Upper lobe of left lung (tissue), 6 donors: ENCODE data around the gene LINS1. TPM values are rescaled to one million over a fixed set of nuclear protein-coding genes. Genes with fewer than 3 reads are reported as not detected.

Source experiments
- ATAC-seq, 2 donors: fragments of 200-7000 bp; cut with Tn5 transposase; one replicate each; pipeline ENCODE4 v1.9.1; 2022; ENCODE audit warnings: mild to moderate bottlenecking in 2 of 2, moderate library complexity in 2 of 2; ENCODE audit not compliant: low FRiP score in 2 of 2
- DNase-seq, 2 donors: peaks; one replicate each; pipeline ENCODE4 v3.0.0-alpha.2; 2019 to 2020
- H3K27ac ChIP-seq, 4 donors: fragments of 200-600 bp; sonication (generic); one replicate each; pipeline ENCODE4 v1.5.1; 2016 to 2019
- H3K27me3 ChIP-seq, 4 donors: fragments of 200-600 bp; sonication (generic); one replicate each; pipeline ENCODE4 v1.5.1; 2017 to 2019
- H3K36me3 ChIP-seq, 4 donors: fragments of 200-600 bp; sonication (generic); one replicate each; pipeline ENCODE4 v1.5.1; 2016 to 2019
- H3K4me1 ChIP-seq, 4 donors: fragments of 200-600 bp; sonication (generic); one replicate each; pipeline ENCODE4 v1.5.1; 2018 to 2019
- H3K4me3 ChIP-seq, 4 donors: fragments of 200-600 bp; sonication (generic); one replicate each; pipeline ENCODE4 v1.5.1; 2017 to 2019; ENCODE audit warnings: mild to moderate bottlenecking in 2 of 4, moderate library complexity in 1 of 4
- H3K9me3 ChIP-seq, 4 donors: fragments of 200-600 bp; sonication (generic); one replicate each; pipeline ENCODE4 v1.5.1; 2018 to 2019
- EP300 ChIP-seq, 4 donors: sonication (generic); formaldehyde crosslinking; IDR thresholded peaks; one replicate each; pipeline ENCODE4 v1.5.1; 2017; ENCODE audit warnings: antibody characterized with exemption in 4 of 4, control low read depth in 2 of 4
- POLR2A ChIP-seq, 4 donors: fragments of 450-650 bp; IDR thresholded peaks; one replicate each; pipeline ENCODE4 v1.5.1; 2016 to 2017; ENCODE audit warnings: antibody characterized with exemption in 4 of 4, mild to moderate bottlenecking in 2 of 4
- POLR2AphosphoS5 ChIP-seq, 2 donors: sonication (generic); formaldehyde crosslinking; IDR thresholded peaks; one replicate each; pipeline ENCODE4 v1.5.1; 2017; ENCODE audit warnings: antibody characterized with exemption in 2 of 2
- WGBS, 2 donors: methylation state at CpG; one replicate each; pipeline ENCODE4 v1.1.5; 2017 to 2018; 5-methylcytosine and 5-hydroxymethylcytosine counted together
- total RNA-seq, 6 donors: library from RNA; depleted of rRNA in 4 of 6; stranded (reverse); fragments of >200 nt in 4 of 6; gene quantifications; one replicate each; pipeline versions ENCODE4 v1.1.0 to v1.2.1, GENCODE V29; 2016 to 2021
- TF ChIP-seq, protein P1 (sequence below), 6 experiments: fragments of 450-650 bp in 4 of 6; fragments of 200-600 bp in 2 of 6; sonication (generic) in 2 of 6; IDR thresholded peaks; one replicate each; pipeline ENCODE4 v1.5.1; 2016 to 2019; ENCODE audit warnings: antibody characterized with exemption in 6 of 6
- donor health status: DM: no; HTN: no; CAD: no; lungs with moderate emphysema.
- donor health status: DM: no; HTN: yes; CAD: no; lungs with severe emphysema.

The LINS1 gene
- total RNA-seq, 6 donors from 2014 or later: 11.8 to 43.0 (median 18.2) TPM

GRCh38 chr15:100597862-100598261, 4.1 kb downstream of the LINS1 start:
- TF ChIP-seq POLR2AphosphoS5 (IDR thresholded peaks at IDR 0.05) (no peak), POLR2A (IDR thresholded peaks at IDR 0.05) (no peak), EP300 (IDR thresholded peaks at IDR 0.05) (no peak)
- TF ChIP-seq, protein P1, sequence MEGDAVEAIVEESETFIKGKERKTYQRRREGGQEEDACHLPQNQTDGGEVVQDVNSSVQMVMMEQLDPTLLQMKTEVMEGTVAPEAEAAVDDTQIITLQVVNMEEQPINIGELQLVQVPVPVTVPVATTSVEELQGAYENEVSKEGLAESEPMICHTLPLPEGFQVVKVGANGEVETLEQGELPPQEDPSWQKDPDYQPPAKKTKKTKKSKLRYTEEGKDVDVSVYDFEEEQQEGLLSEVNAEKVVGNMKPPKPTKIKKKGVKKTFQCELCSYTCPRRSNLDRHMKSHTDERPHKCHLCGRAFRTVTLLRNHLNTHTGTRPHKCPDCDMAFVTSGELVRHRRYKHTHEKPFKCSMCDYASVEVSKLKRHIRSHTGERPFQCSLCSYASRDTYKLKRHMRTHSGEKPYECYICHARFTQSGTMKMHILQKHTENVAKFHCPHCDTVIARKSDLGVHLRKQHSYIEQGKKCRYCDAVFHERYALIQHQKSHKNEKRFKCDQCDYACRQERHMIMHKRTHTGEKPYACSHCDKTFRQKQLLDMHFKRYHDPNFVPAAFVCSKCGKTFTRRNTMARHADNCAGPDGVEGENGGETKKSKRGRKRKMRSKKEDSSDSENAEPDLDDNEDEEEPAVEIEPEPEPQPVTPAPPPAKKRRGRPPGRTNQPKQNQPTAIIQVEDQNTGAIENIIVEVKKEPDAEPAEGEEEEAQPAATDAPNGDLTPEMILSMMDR (IDR thresholded peaks at IDR 0.05): no peak
- no peak overlapping the region for H3K4me3 ChIP-seq
- no peaks in the 10 kb centered on the region for H3K9me3 ChIP-seq
- H3K27me3 ChIP-seq: no peaks in the 10 kb centered on the region
- H3K4me1 ChIP-seq: peaks cover 10 to 27% (median 17%) of the 10 kb centered on the region in 4 donors
- no peak overlapping the region for H3K27ac ChIP-seq
- no peaks in the 10 kb centered on the region for H3K36me3 ChIP-seq
- DNase-seq (no peak), ATAC-seq (no peak)
- WGBS, 2 donors: 83 to 87% methylated on average over 3 of the region's 3 CpGs

GRCh38 chr15:100596792-100597191, 5.2 kb downstream of the LINS1 start:
- Histone ChIP-seq H3K4me1 (peaks cover 10 to 27% (median 17%) of the 10 kb centered on the region in 4 donors), H3K4me3 (no peak overlapping the region), H3K9me3 (no peaks in the 10 kb centered on the region), H3K27ac (peak overlapping the region in 1 of 4 donors; percentile 6), H3K27me3 (no peaks in the 10 kb centered on the region), H3K36me3 (no peaks in the 10 kb centered on the region)
- ATAC-seq (peak; percentile 61 to 73), DNase-seq (peak in 1 of 2 donors; percentile 35)
- TF ChIP-seq POLR2AphosphoS5 (IDR thresholded peaks at IDR 0.05) (no peak), POLR2A (IDR thresholded peaks at IDR 0.05) (no peak), EP300 (IDR thresholded peaks at IDR 0.05) (no peak)
- TF ChIP-seq, protein P1 (IDR thresholded peaks at IDR 0.05): no peak
- WGBS, 2 donors: 74 to 77% methylated on average over 7 of the region's 7 CpGs

- H3K27me3 ChIP-seq: no peaks in the 10 kb centered on the region
- no peaks in the 10 kb centered on the region for H3K9me3 ChIP-seq
- WGBS, 2 donors: 85 to 91% methylated on average over 3 of the region's 3 CpGs
- no peaks in the 10 kb centered on the region for H3K36me3 ChIP-seq
- no peak for TF ChIP-seq EP300 (IDR thresholded peaks at IDR 0.05)
- TF ChIP-seq POLR2A (IDR thresholded peaks at IDR 0.05): no peak
- no peak for TF ChIP-seq POLR2AphosphoS5 (IDR thresholded peaks at IDR 0.05)
- TF ChIP-seq, protein P1 (IDR thresholded peaks at IDR 0.05): no peak
- peaks cover 6 to 21% (median 12%) of the 10 kb centered on the region in 4 donors for H3K4me1 ChIP-seq
- ATAC-seq: no peak
- H3K27ac ChIP-seq: no peak overlapping the region
- no peak overlapping the region for H3K4me3 ChIP-seq
- DNase-seq: no peak
Measured at GRCh38 chr15:100595964-100596363, 6.0 kb downstream of the LINS1 start.

DNA sequence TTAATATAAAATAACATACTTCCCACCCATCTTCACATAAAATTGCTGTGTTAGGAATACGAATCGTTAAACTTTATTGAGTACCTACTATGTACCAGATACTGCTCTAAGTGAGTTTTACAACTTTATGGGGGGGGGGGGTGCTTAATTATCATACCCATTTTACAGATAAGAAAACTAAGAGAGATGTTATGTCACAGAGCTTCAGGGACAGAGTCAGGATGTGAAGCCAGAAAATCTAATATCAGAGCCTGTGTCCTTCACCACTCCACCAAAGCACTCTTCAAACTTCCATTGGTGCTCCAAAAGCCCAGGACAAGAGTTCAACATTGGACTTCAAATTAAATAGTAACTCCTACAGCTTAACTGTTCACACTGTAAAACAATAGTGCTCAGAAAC, 8.6 kb downstream of the LINS1 start:
- no peaks in the 10 kb centered on the region for H3K27me3 ChIP-seq
- 98% methylated on average over 2 of the region's 2 CpGs for WGBS, 2 donors
- H3K36me3 ChIP-seq: no peaks in the 10 kb centered on the region
- H3K4me3 ChIP-seq: no peak overlapping the region
- H3K4me1 ChIP-seq: peaks cover 0 to 15% (median 6%) of the 10 kb centered on the region in 4 donors
- no peak overlapping the region for H3K27ac ChIP-seq
- DNase-seq: no peak
- no peak for ATAC-seq
- TF ChIP-seq POLR2AphosphoS5 (IDR thresholded peaks at IDR 0.05) (no peak), POLR2A (IDR thresholded peaks at IDR 0.05) (no peak), EP300 (IDR thresholded peaks at IDR 0.05) (no peak)
- TF ChIP-seq, protein P1 (IDR thresholded peaks at IDR 0.05): no peak
- H3K9me3 ChIP-seq: peaks cover 0 to 13% (median 7%) of the 10 kb centered on the region in 4 donors

GRCh38 chr15:100592898-100593297, 9.1 kb downstream of the LINS1 start:
- Histone ChIP-seq H3K4me3 (no peak overlapping the region), H3K27me3 (no peaks in the 10 kb centered on the region), H3K36me3 (no peaks in the 10 kb centered on the region), H3K27ac (no peak overlapping the region), H3K4me1 (peaks cover 0 to 15% (median 6%) of the 10 kb centered on the region in 4 donors), H3K9me3 (peaks cover 0 to 15% (median 9%) of the 10 kb centered on the region in 4 donors)
- no peak for ATAC-seq
- 82 to 93% methylated on average over 3 of the region's 3 CpGs for WGBS, 2 donors
- TF ChIP-seq POLR2AphosphoS5 (IDR thresholded peaks at IDR 0.05) (no peak), EP300 (IDR thresholded peaks at IDR 0.05) (no peak), POLR2A (IDR thresholded peaks at IDR 0.05) (no peak)
- TF ChIP-seq, protein P1 (IDR thresholded peaks at IDR 0.05): no peak
- DNase-seq: no peak
